Peyer's patch (tissue), 4 donors: ENCODE results near the gene TTYH3.

ENCODE experiments used
- POLR2A ChIP-seq, 2 donors: fragments of 450-650 bp; IDR thresholded peaks; one replicate each; pipeline ENCODE4 v1.5.1; 2017; ENCODE audit warnings: antibody characterized with exemption in 2 of 2, mild to moderate bottlenecking in 2 of 2, moderate library complexity in 2 of 2
- TF ChIP-seq, protein P1 (sequence below), 6 experiments: fragments of 450-650 bp in 4 of 6; fragments of 200-600 bp in 2 of 6; sonication (generic) in 1 of 6; IDR thresholded peaks; one replicate each; pipeline ENCODE4 v1.5.1; 2017 to 2019; ENCODE audit warnings: antibody characterized with exemption in 6 of 6, mild to moderate bottlenecking in 3 of 6, moderate library complexity in 1 of 6

DNA sequence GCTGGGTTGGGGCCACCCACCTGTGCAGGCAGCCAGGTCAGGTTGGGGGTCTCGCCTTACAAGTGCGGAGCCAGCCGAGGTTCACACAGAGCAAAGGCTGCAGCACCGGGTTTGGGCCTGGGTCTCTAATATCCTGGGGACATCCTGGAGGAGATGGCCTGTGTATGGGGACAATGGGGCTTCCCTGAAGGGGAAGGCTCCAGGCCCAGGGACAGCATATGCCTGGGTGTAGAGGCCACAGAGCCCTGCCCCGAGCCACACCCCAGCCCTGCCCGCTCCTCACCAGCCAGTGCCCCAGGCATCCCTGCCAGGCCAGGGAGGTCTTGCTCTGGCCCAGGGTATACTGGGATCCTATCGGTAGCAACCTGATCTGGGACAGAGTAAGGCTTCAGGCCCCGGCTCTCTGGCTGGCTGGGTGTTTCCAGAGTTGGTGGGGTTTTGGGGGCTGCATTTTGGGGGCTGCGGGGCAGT, 9.1 kb downstream of the TTYH3 start:
- no peak for TF ChIP-seq POLR2A (IDR thresholded peaks at IDR 0.05)
- TF ChIP-seq, protein P1, sequence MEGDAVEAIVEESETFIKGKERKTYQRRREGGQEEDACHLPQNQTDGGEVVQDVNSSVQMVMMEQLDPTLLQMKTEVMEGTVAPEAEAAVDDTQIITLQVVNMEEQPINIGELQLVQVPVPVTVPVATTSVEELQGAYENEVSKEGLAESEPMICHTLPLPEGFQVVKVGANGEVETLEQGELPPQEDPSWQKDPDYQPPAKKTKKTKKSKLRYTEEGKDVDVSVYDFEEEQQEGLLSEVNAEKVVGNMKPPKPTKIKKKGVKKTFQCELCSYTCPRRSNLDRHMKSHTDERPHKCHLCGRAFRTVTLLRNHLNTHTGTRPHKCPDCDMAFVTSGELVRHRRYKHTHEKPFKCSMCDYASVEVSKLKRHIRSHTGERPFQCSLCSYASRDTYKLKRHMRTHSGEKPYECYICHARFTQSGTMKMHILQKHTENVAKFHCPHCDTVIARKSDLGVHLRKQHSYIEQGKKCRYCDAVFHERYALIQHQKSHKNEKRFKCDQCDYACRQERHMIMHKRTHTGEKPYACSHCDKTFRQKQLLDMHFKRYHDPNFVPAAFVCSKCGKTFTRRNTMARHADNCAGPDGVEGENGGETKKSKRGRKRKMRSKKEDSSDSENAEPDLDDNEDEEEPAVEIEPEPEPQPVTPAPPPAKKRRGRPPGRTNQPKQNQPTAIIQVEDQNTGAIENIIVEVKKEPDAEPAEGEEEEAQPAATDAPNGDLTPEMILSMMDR (IDR thresholded peaks at IDR 0.05), result no peak
